ENCODE measurements around the gene C1QB.

GRCh38 chr1:22708777-22709176 lies 55.7 kb downstream of the C1QB start:
- no peak for TF ChIP-seq CTCF (conservative IDR thresholded peaks at IDR 0.05; ENCODE audit: low read length)
- no peak for TF ChIP-seq EZH2phosphoT487 (IDR thresholded peaks at IDR 0.05; ENCODE audit: borderline replicate concordance, low read depth, low read length)

All from OCI-LY7 (cell line).